Neural cell (in vitro differentiated cells): Measurements from ENCODE around the gene CELSR1. TPM values are rescaled to one million over a fixed set of nuclear protein-coding genes. Genes with fewer than 3 reads are reported as not detected.

Experiments used
- H2AFZ ChIP-seq: fragments of 200-600, 300-800 bp; sonication (generic), shearing (Covaris generic); 2 replicates; pipeline ENCODE4 v1.6.0; 2014; ENCODE audit warnings: low read depth, mild to moderate bottlenecking, antibody characterized with exemption, low read length, moderate library complexity
- H3F3A ChIP-seq: fragments of 200-600 bp; shearing (Covaris generic); 2 replicates; pipeline ENCODE4 v1.6.1; 2016; ENCODE audit warnings: mild to moderate bottlenecking, moderate library complexity, mixed read lengths, antibody characterized with exemption, low read length; ENCODE audit not compliant: insufficient read depth, poor library complexity, severe bottlenecking
- H3K27ac ChIP-seq: fragments of 200-600, 300-800 bp; sonication (generic), shearing (Covaris generic); 2 replicates; pipeline ENCODE4 v1.5.1; 2014; ENCODE audit warnings: mild to moderate bottlenecking, low read length, moderate library complexity
- H3K27me3 ChIP-seq: fragments of 300-800, 200-600 bp; sonication (generic), shearing (Covaris generic); 2 replicates; pipeline ENCODE4 v1.6.0; 2014; ENCODE audit warnings: mild to moderate bottlenecking, low read depth, low read length, moderate library complexity; ENCODE audit not compliant: insufficient read depth
- H3K36me3 ChIP-seq: fragments of 300-800, 200-600 bp; sonication (generic), shearing (Covaris generic); 2 replicates; pipeline ENCODE4 v1.5.1; 2014; ENCODE audit warnings: mild to moderate bottlenecking, antibody characterized with exemption, low read length, moderate library complexity; ENCODE audit not compliant: insufficient read depth
- H3K4me2 ChIP-seq: fragments of 300-800, 200-600 bp; sonication (generic), shearing (Covaris generic); 2 replicates; pipeline ENCODE4 v1.6.0; 2014; ENCODE audit warnings: mild to moderate bottlenecking, low read length
- H3K4me3 ChIP-seq: fragments of 300-800, 200-600 bp; sonication (generic), shearing (Covaris generic); 2 replicates; pipeline ENCODE4 v1.5.1; 2014; ENCODE audit warnings: mild to moderate bottlenecking, low read length, moderate library complexity
- H3K79me2 ChIP-seq: fragments of 200-600 bp; shearing (Covaris generic); replicated peaks from 2 replicates; pipeline ENCODE4 v1.6.0; 2014; ENCODE audit warnings: mild to moderate bottlenecking, low read length, moderate library complexity; ENCODE audit not compliant: insufficient read depth
- H3K9ac ChIP-seq: fragments of 300-800, 200-600 bp; sonication (generic), shearing (Covaris generic); 2 replicates; pipeline ENCODE4 v1.6.1; 2016; ENCODE audit warnings: mild to moderate bottlenecking, low read length, mixed read lengths
- H3K9me2 ChIP-seq: fragments of 200-600 bp; shearing (Covaris generic); 2 replicates; pipeline ENCODE4 v1.6.1; 2016; ENCODE audit warnings: mild to moderate bottlenecking, low read length, mixed read lengths; ENCODE audit not compliant: insufficient read depth
- H3K9me3 ChIP-seq: fragments of 200-600, 300-800 bp; sonication (generic), shearing (Covaris generic); 2 replicates; pipeline ENCODE4 v1.6.1; 2016; ENCODE audit warnings: mild to moderate bottlenecking, mixed run types, low read length, moderate library complexity, mixed read lengths
- H4K20me1 ChIP-seq: fragments of 200-600 bp; shearing (Covaris generic); 2 replicates; pipeline ENCODE4 v1.6.1; 2016; ENCODE audit warnings: mild to moderate bottlenecking, mixed run types; ENCODE audit not compliant: insufficient read depth
- CTCF ChIP-seq: fragments of 450-650 bp; IDR thresholded peaks from 2 replicates; pipeline ENCODE4 v1.5.1; 2014; ENCODE audit warnings: antibody characterized with exemption, mild to moderate bottlenecking, moderate library complexity; ENCODE audit not compliant: poor library complexity, severe bottlenecking
- EP300 ChIP-seq: fragments of 450-650 bp; conservative IDR thresholded peaks from 2 replicates; pipeline ENCODE4 v1.6.1; 2014; ENCODE audit warnings: antibody characterized with exemption, mild to moderate bottlenecking, moderate library complexity; ENCODE audit not compliant: poor library complexity, severe bottlenecking
- EZH2 ChIP-seq: fragments of 200-600, 300-800 bp; shearing (Covaris generic), sonication (generic); IDR thresholded peaks from 2 replicates; pipeline ENCODE4 v1.6.1; 2014; ENCODE audit warnings: antibody characterized with exemption, low read length, borderline replicate concordance, mild to moderate bottlenecking; ENCODE audit not compliant: insufficient read depth, poor library complexity, severe bottlenecking
- MXI1 ChIP-seq: fragments of 450-650 bp; conservative IDR thresholded peaks from 2 replicates; pipeline ENCODE4 v1.6.1; 2014; ENCODE audit warnings: antibody characterized with exemption, mild to moderate bottlenecking; ENCODE audit not compliant: poor library complexity, severe bottlenecking
- POLR2AphosphoS5 ChIP-seq: IDR thresholded peaks from 2 replicates; pipeline ENCODE4 v1.6.1; 2012
- RAD21 ChIP-seq: fragments of 450-650 bp; conservative IDR thresholded peaks from 2 replicates; pipeline ENCODE4 v1.6.1; 2014; ENCODE audit warnings: antibody characterized with exemption, mild to moderate bottlenecking, moderate library complexity
- REST ChIP-seq: IDR thresholded peaks from 2 replicates; pipeline ENCODE4 v1.6.1; 2012; ENCODE audit warnings: borderline replicate concordance
- SMC3 ChIP-seq: fragments of 450-650 bp; conservative IDR thresholded peaks from 2 replicates; pipeline ENCODE4 v1.6.1; 2014; ENCODE audit warnings: antibody characterized with exemption, mild to moderate bottlenecking, moderate library complexity; ENCODE audit not compliant: poor library complexity
- TAF1 ChIP-seq: IDR thresholded peaks from 2 replicates; pipeline ENCODE4 v1.6.1; 2012; ENCODE audit warnings: low read depth
- polyA plus RNA-seq: library from polyadenylated mRNA; depleted of rRNA; stranded (reverse); fragments of >200 nt; gene quantifications from 2 replicates; pipeline ENCODE4 v1.2.3, GENCODE V29; 2014

CELSR1 gene
- polyA plus RNA-seq, 1 donor from 2014 or later, result 0.14 TPM

DNA sequence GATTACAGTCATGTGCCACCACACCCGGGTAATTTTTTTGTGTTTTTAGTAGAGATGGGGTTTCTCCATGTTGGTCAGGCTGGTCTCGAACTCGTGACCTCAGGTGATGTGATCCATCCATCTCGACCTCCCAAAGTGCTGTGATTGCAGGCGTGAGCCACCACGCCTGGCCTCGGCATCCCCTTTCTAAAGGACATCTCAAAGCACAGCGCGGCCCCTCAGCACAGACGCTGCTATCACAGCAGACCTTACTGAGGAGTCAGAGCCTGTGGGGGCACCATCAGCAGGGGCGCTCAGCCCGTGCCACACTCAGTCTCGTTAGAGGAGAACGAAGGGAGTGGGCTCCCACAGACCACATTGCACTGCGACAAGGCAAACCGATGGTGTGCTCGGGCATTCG, 19.4 kb downstream of the CELSR1 start:
- Histone ChIP-seq H3K9me3 (no peaks in the 10 kb centered on the region), H2AFZ (no peak overlapping the region), H3K27me3 (no peaks in the 10 kb centered on the region), H3K4me3 (no peak overlapping the region), H4K20me1 (no peaks in the 10 kb centered on the region), H3K9ac (no peak overlapping the region), H3K79me2 (no peaks in the 10 kb centered on the region), H3K36me3 (no peaks in the 10 kb centered on the region), H3K9me2 (no peaks in the 10 kb centered on the region), H3K4me2 (no peak overlapping the region), H3K27ac (no peak overlapping the region), H3F3A (no peaks in the 10 kb centered on the region)
- no peak for TF ChIP-seq SMC3

DNA sequence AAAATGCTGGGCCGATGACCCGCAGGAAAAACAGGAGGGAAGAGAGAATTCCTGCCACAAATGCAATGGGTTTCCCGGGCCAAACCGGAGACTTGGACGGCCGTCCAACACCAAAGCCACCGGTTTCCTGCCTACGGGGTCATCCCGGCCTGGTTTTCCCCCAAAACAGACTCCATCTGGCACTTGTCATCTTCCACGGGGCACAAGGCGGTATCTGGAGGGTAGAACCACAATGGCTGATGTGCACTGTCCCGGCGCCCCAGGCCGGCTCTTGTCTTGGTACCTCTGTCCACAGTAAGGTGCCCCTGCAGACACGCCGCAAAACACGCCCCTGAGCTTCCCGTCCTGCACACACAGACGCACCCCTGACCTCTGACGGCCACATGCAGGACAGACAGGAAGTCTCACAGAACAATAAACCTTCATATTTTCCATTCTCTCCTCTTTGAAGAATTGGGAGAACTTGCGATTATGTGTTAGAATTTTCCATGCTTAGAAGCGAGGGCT, 20.1 kb downstream of the CELSR1 start:
- Histone ChIP-seq H3K27me3 (no peaks in the 10 kb centered on the region), H2AFZ (no peak overlapping the region), H3K9ac (no peak overlapping the region), H3K27ac (no peak overlapping the region), H3K4me3 (no peak overlapping the region), H3K79me2 (no peaks in the 10 kb centered on the region), H3K9me3 (no peaks in the 10 kb centered on the region), H3K9me2 (no peaks in the 10 kb centered on the region), H3F3A (no peaks in the 10 kb centered on the region), H4K20me1 (no peaks in the 10 kb centered on the region), H3K36me3 (no peaks in the 10 kb centered on the region), H3K4me2 (no peak overlapping the region)
- TF ChIP-seq MXI1 (no peak), CTCF (no peak), REST (no peak), SMC3 (no peak), EP300 (no peak), RAD21 (no peak), POLR2AphosphoS5 (no peak), EZH2 (no peak), TAF1 (no peak)

DNA sequence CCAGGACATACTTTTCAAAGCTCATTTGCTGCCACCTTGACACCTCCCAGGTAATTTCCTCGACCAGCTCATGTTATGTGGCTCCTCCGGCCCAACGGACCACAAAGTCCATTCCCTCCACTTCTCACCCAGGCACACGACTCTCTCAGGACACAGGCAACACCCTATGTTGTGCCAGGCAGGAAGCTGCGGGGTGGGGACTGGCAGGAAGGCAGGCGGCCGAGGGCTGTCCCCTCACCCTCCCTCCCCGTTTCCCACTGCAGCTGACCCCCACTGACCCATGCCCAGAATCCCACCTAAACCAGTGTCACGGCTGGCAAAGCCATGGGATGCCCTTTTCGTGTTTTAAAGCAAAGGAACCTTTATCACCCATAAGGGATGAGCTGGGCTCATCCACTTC, 20.8 kb downstream of the CELSR1 start:
- Histone ChIP-seq H3K27me3 (no peaks in the 10 kb centered on the region), H3K9ac (no peak overlapping the region), H3K36me3 (no peaks in the 10 kb centered on the region), H2AFZ (no peak overlapping the region), H3K9me2 (no peaks in the 10 kb centered on the region), H3K27ac (no peak overlapping the region), H3K79me2 (no peaks in the 10 kb centered on the region), H4K20me1 (no peaks in the 10 kb centered on the region), H3K4me3 (no peak overlapping the region), H3F3A (no peaks in the 10 kb centered on the region), H3K4me2 (no peak overlapping the region), H3K9me3 (no peaks in the 10 kb centered on the region)
- TF ChIP-seq RAD21 (no peak), POLR2AphosphoS5 (no peak), EZH2 (no peak), EP300 (no peak), MXI1 (no peak), CTCF (no peak), REST (no peak), TAF1 (no peak), SMC3 (no peak)
